ENCODE results near the gene PNLIPRP1.

PNLIPRP1 gene

DNA sequence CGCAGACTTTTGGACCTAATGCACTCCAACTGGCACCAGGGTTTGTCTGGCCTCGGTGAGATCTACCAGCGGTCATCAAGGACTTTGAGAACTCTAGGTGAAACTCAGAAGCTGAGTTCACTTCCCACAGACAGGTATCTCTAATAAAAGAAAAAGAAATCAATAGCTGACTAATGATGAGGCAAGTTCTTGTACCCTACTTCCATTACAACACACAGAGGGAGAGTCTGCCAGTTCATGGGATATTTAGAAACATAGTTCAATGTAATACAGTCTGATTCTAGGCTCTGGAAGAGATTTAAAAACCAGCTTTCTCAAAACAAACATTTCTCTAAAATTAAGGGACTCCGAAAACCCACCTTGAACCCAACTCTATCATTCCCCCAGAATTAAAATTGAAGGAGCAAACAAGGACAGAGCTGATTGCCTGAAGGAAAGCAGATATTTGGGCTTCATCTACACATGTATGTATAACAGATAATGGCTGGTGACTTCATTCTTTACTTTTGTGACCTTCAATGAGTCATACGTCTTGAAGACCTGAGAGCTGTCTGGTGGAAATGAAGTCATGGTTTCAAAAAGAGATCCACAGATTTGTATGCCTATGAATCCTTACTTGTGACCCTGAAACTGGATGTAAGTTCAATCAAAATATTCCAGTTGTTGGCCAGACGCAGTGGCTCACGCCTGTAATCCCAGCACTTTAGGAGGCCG lies 2.7 kb upstream of the PNLIPRP1 start:
- no peak for TF ChIP-seq ZNF274 (IDR thresholded peaks at IDR 0.05; ENCODE audit: low read depth, low read length)
- no peak overlapping the region for H3K4me3 ChIP-seq (ENCODE audit: low read length)

DNA sequence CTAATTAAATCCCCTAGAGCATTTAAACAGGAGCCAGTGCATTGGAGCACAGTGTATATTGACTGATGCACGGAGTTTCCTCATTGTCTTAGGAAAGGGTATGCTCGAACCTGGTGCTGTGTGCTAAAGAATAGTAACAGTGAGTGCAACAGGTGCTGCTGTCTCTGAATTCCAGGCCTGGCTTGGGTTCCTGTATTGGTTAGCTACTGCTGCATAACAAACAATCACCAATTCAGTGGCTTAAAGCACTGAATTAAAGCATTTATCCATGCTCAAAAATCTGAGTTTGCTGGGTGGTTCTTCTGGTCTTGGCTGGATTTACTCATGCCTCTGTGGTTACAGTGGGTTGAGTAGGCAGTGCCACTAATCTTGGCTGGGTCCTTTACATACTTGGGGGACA lies 1.8 kb upstream of the PNLIPRP1 start:
- no peak for TF ChIP-seq ZNF274 (IDR thresholded peaks at IDR 0.05; ENCODE audit: low read depth, low read length)

DNA sequence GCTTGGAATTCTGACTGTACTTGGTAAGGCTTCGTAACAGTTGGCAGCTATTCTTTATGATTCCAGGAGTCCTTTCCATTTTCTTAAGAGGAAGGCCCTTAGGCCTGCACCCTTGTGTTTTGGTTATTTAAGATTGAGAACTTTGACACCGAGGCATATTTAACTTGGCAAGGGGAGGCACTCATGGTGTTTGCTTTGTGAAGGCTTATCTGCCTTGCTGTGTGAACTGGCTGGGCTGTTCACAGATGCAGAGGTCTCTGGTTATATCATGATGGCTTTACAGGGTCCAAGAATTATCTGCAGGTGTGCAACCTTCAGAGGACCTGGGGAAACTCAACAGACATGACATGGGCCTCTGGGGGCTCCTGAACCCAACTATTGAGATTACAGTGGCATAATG lies 833 bp upstream of the PNLIPRP1 start:
- no peak for TF ChIP-seq ZNF274 (IDR thresholded peaks at IDR 0.05; ENCODE audit: low read depth, low read length)
- no peak overlapping the region for H3K4me3 ChIP-seq (ENCODE audit: low read length)

More for the DNA sequence above, 1.8 kb upstream of the PNLIPRP1 start:
- H3K4me3 ChIP-seq (ENCODE audit: low read length) = no peak overlapping the region

DNA sequence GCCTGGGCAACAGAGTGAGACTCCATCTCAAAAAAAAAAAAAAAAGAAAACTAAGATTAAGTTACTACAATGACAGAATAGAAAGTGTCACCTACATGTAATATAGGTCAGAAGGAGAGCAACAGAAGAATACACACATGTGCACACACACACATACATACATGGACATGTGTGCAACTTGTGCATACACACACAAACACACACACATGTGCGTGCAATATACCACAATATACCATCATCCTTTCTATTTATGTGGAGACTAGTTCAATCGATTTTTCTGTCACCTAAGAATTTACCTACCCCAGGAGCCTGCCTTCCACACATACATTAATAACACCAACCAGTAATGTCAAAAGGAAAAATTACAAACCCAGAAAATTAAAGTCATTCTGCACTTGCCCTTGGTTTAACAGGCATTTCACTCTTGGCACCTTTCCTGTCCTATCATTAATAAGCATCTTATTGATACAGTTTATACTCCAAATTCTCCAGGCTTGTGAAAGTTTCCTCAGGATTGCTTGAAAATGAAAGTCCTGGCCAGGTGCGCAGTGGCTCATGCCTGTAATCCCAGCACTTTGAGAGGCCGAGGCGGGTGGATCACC lies 2.5 kb downstream of the PNLIPRP1 start:
- no peak for TF ChIP-seq ZNF274 (IDR thresholded peaks at IDR 0.05; ENCODE audit: low read depth, low read length)
- no peak overlapping the region for H3K4me3 ChIP-seq (ENCODE audit: low read length)

DNA sequence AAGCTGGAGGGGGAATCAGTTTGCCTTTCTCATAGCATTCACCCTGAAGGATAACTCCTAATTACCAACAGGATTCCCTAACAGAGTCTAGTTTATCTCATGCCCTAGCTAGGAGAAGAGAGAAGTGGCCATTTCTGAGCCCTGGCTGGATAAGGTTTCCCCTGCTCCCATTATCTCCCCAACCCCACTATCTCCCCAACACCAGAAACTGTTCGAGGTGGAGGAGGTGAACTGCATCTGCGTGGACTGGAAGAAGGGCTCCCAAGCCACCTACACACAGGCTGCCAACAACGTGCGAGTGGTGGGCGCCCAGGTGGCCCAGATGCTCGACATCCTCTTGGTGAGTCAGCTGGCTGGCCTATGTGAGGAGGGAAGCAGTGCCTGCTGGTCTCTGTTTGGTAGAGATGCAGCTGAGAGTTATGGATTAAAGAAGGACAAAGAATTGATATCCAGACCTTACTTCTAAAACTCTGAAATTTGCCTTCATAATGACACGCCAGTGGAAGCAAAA lies 3.8 kb downstream of the PNLIPRP1 start:
- no peak for TF ChIP-seq ZNF274 (IDR thresholded peaks at IDR 0.05; ENCODE audit: low read depth, low read length)
- H3K4me3 ChIP-seq (ENCODE audit: low read length) = no peak overlapping the region

DNA sequence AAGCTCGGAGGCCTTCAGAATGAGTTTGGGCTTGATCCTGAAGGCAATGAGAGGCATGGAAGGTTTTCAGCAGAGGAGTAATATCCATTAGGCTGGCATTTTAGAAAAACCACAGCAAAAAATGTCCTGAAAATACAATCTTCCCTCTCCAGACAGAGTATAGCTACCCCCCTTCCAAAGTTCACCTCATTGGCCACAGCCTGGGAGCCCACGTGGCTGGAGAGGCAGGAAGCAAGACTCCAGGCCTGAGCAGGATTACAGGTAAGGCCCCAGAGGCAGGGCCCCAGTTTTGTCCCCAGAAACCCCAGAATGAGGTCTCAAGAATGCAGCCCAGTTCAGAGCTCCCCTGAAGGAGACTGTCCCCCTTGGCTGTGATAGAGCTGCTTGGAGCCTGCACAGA lies 5.3 kb downstream of the PNLIPRP1 start:
- no peak for TF ChIP-seq ZNF274 (IDR thresholded peaks at IDR 0.05; ENCODE audit: low read depth, low read length)
- H3K4me3 ChIP-seq (ENCODE audit: low read length) = no peak overlapping the region

DNA sequence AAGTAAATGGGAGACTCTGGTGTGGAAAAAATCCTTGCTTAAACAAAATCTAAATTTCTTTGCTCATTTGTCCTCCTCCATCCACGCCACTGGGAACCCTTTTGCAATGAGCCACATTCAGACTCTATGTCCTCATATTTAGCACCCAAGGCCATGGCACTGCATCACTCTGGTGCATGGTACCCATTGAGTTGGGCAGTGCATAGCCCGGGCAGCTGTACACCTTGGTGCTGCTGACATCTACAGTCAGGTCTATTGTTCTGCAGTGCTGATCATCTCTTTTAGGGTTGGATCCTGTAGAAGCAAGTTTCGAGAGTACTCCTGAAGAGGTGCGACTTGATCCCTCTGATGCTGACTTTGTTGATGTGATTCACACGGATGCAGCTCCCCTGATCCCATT lies 6.8 kb downstream of the PNLIPRP1 start:
- no peak for TF ChIP-seq ZNF274 (IDR thresholded peaks at IDR 0.05; ENCODE audit: low read depth, low read length)
- H3K4me3 ChIP-seq (ENCODE audit: low read length) = no peak overlapping the region

DNA sequence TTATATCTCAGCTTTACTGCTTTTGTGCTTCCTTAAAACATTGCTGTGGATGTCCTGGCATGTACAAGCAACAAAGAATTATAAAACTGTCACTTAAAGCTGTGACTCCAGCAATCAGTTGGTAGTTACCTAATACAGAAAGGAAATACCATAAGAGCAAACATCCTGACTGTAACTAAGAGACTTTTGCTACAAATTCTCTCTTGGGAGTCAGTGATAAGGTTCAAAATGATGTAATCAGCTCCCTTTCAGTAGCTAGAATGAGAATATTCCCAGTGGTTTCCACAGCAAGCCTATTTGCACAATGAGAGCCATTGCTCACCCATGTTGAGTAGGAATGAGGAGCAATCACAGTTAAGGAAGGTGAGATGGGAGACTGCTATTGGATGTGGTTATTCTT lies 7.6 kb downstream of the PNLIPRP1 start:
- TF ChIP-seq ZNF274 (IDR thresholded peaks at IDR 0.05; ENCODE audit: low read depth, low read length) = no peak
- no peak overlapping the region for H3K4me3 ChIP-seq (ENCODE audit: low read length)

DNA sequence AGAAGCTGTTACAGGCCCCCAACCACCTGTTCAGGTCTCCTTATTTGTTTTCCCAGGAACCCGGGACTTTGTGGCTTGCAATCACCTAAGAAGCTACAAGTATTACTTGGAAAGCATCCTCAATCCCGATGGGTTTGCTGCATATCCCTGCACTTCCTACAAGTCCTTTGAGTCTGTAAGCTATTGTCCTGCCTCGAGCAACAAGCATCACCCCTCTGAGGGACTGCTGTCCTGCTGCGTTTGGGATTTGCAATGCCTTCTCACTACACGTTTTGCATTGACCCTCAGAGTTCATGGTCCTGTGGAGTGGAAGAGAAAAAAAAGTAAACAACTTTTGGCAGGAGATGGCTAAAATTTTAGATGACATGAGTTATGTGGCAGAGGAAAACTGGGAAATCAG lies 9.2 kb downstream of the PNLIPRP1 start:
- H3K4me3 ChIP-seq (ENCODE audit: low read length) = no peak overlapping the region
- no peak for TF ChIP-seq ZNF274 (IDR thresholded peaks at IDR 0.05; ENCODE audit: low read depth, low read length)

DNA sequence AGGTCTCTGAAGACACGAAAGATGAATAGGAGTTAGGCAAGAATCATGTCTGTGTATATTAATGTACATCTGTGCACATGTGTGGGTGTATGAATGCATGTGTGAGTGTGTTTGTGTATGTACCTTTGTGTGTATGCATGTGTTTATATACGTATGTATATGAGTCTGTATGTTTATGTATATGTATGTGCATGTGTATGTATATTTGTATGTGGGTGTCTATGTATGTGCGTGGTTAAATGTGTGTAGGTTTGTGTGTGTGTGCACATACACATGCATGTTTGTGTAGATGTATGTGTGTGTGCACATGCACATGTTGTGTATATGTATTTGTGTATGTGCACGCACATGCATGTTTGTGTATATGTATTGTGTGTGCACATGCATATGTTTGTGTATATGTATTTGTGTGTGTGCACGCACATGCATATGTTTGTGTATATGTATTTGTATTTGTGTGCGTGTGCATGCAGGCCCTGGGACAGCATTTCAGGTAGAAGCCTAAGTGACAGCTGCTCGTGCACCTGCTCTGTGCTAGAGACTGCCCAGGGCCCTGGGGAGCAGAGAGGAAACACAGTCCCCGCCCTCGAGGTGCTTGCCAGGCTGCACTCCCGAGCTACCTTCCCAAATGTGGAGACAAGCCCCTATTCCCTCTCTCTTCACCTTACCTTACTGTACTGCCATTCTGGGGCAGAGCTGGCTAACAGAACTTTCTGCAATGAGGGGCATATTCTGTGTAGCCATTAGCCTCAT lies 12.1 kb downstream of the PNLIPRP1 start:
- no peak for TF ChIP-seq ZNF274 (IDR thresholded peaks at IDR 0.05; ENCODE audit: low read depth, low read length)
- no peak overlapping the region for H3K4me3 ChIP-seq (ENCODE audit: low read length)

DNA sequence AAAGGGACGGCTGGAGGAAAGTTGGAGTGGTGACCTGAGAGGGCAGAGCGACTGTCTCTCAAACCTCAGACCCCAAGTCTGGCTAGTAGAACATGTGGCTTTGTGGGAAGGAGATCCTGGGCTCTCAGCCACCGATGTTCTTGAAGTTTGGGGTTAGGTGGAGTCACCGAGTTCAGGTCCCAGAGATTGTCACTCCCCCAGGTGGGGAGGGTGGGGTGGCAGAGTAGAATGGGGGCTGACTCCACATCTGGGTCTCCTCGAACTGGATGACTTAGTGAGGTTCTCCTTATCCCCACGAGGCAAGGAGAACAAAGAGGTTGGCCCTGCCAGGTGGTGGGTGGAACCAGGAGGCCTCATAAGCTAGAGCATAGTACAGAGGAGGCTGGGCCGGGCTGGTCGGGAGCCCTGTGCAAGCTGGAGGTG lies 15.3 kb downstream of the PNLIPRP1 start:
- TF ChIP-seq ZNF274 (IDR thresholded peaks at IDR 0.05; ENCODE audit: low read depth, low read length) = no peak
- no peak overlapping the region for H3K4me3 ChIP-seq (ENCODE audit: low read length)

DNA sequence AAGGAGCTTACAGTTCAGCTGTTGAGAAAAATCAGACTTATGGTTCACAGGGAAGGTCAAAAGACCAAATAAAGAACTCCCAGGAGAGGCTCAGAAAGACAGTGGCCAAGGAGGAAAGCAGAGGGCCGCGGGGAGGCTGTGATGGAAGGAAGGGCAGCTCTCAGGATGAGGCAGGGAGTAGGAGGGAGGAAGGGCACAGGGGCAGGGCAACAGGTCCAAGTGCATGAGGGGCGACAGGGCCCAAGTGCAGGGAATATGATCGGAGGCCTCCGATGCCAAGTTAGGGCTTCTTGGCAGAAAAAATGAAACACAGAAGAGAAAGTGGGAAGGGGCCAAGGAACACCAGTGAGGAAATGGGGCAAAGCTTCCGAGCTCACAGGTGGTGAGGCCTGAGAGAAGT lies 16.6 kb downstream of the PNLIPRP1 start:
- TF ChIP-seq ZNF274 (IDR thresholded peaks at IDR 0.05; ENCODE audit: low read depth, low read length) = no peak

DNA sequence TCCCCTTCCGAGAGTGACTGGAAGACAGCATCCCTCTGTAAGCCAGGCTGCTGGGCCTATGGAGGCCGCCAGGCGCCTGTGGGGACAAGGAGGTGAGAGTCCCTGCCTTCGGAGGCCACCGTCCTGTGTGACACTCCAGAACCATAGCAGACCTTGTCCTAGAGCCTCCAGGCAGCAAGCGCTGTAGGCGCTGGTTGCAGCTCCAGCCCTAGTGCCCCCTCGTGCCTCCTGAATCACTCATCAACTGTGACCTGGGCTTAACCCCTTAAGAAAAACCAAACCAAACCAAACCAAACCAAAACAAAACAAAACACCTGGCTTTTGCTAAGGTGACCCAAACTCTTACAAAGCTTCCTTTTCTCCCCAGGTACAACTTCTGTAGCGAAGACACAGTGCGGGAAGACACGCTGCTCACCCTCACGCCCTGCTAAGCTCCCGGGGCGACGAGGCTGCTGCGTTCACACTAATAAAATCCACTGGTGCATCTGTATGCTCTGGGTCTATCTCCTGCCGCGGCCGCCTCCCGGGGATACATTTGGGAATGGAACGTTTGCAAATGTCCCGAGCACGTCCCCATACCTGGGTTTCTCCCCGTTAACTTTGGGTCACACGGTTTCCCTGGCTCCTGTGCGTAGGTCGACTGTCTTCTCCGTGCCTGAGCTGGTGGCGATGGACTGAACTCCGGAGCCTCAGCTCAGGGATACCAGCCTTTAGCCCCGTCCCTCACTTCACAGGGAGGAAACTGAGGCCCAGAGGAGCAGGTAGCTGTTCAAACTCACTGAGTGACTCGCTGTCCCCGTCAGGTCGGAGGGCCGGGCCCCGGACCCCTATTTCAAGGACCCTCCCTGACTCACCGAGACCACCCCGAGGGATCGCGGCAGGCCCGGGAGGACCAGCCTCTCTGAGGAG lies 18.2 kb downstream of the PNLIPRP1 start:
- no peak for TF ChIP-seq ZNF274 (IDR thresholded peaks at IDR 0.05; ENCODE audit: low read depth, low read length)
- H3K4me3 ChIP-seq (ENCODE audit: low read length) = no peak overlapping the region

More for the DNA sequence above, 16.6 kb downstream of the PNLIPRP1 start:
- no peak overlapping the region for H3K4me3 ChIP-seq (ENCODE audit: low read length)
